Upper lobe of left lung (tissue), 6 donors: ENCODE results near the gene PODXL2. TPM values are rescaled to one million over a fixed set of nuclear protein-coding genes. Genes with fewer than 3 reads are reported as not detected.

ENCODE experiments used
- ATAC-seq, 2 donors: fragments of 200-7000 bp; cut with Tn5 transposase; one replicate each; pipeline ENCODE4 v1.9.1; 2022; ENCODE audit warnings: mild to moderate bottlenecking in 2 of 2, moderate library complexity in 2 of 2; ENCODE audit not compliant: low FRiP score in 2 of 2
- DNase-seq, 2 donors: peaks; one replicate each; pipeline ENCODE4 v3.0.0-alpha.2; 2019 to 2020
- H3K27ac ChIP-seq, 4 donors: fragments of 200-600 bp; sonication (generic); one replicate each; pipeline ENCODE4 v1.5.1; 2016 to 2019
- H3K27me3 ChIP-seq, 4 donors: fragments of 200-600 bp; sonication (generic); one replicate each; pipeline ENCODE4 v1.5.1; 2017 to 2019
- H3K36me3 ChIP-seq, 4 donors: fragments of 200-600 bp; sonication (generic); one replicate each; pipeline ENCODE4 v1.5.1; 2016 to 2019
- H3K4me1 ChIP-seq, 4 donors: fragments of 200-600 bp; sonication (generic); one replicate each; pipeline ENCODE4 v1.5.1; 2018 to 2019
- H3K4me3 ChIP-seq, 4 donors: fragments of 200-600 bp; sonication (generic); one replicate each; pipeline ENCODE4 v1.5.1; 2017 to 2019; ENCODE audit warnings: mild to moderate bottlenecking in 2 of 4, moderate library complexity in 1 of 4
- H3K9me3 ChIP-seq, 4 donors: fragments of 200-600 bp; sonication (generic); one replicate each; pipeline ENCODE4 v1.5.1; 2018 to 2019
- EP300 ChIP-seq, 4 donors: sonication (generic); formaldehyde crosslinking; IDR thresholded peaks; one replicate each; pipeline ENCODE4 v1.5.1; 2017; ENCODE audit warnings: antibody characterized with exemption in 4 of 4, control low read depth in 2 of 4
- POLR2A ChIP-seq, 4 donors: fragments of 450-650 bp; IDR thresholded peaks; one replicate each; pipeline ENCODE4 v1.5.1; 2016 to 2017; ENCODE audit warnings: antibody characterized with exemption in 4 of 4, mild to moderate bottlenecking in 2 of 4
- POLR2AphosphoS5 ChIP-seq, 2 donors: sonication (generic); formaldehyde crosslinking; IDR thresholded peaks; one replicate each; pipeline ENCODE4 v1.5.1; 2017; ENCODE audit warnings: antibody characterized with exemption in 2 of 2
- WGBS, 2 donors: methylation state at CpG; one replicate each; pipeline ENCODE4 v1.1.5; 2017 to 2018; 5-methylcytosine and 5-hydroxymethylcytosine counted together
- total RNA-seq, 6 donors: library from RNA; depleted of rRNA in 4 of 6; stranded (reverse); fragments of >200 nt in 4 of 6; gene quantifications; one replicate each; pipeline versions ENCODE4 v1.1.0 to v1.2.1, GENCODE V29; 2016 to 2021
- TF ChIP-seq, protein P1 (sequence below), 6 experiments: fragments of 450-650 bp in 4 of 6; fragments of 200-600 bp in 2 of 6; sonication (generic) in 2 of 6; IDR thresholded peaks; one replicate each; pipeline ENCODE4 v1.5.1; 2016 to 2019; ENCODE audit warnings: antibody characterized with exemption in 6 of 6
- donor health status: DM: no; HTN: no; CAD: no; lungs with moderate emphysema.
- donor health status: DM: no; HTN: yes; CAD: no; lungs with severe emphysema.

The PODXL2 gene
- total RNA-seq, 6 donors from 2014 or later: 1.0 to 5.1 (median 3.5) TPM

DNA sequence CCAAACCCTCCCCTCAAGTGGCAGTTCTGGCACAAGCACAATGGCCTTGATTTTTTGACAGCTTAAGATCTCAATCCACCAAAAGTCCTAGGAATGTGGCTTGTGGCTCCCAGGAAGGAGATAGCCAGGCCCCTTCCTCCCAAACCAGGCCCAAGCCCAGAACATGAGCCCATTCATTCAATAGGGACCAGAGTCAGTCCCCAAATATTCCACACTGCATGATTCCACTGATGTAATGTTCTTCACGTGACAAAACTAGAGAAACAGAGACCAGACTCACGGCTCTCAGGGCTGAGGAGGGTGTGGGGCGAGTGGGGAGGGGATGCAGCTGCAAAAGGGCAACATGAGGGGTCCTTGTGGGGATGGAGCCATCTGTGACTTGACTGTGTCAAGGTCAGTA is 69.3 kb downstream of the PODXL2 start:
- 67 to 86% methylated on average over 3 of the region's 3 CpGs for WGBS, 2 donors
- Histone ChIP-seq H3K9me3 (no peaks in the 10 kb centered on the region), H3K4me1 (peaks cover 28 to 67% (median 38%) of the 10 kb centered on the region in 4 donors), H3K27me3 (no peaks in the 10 kb centered on the region), H3K27ac (peak overlapping the region; percentile 55 to 85 (median 77)), H3K36me3 (peaks cover 0 to 12% (median 5%) of the 10 kb centered on the region in 4 donors), H3K4me3 (no peak overlapping the region)
- DNase-seq (no peak), ATAC-seq (no peak)
- TF ChIP-seq, protein P1, sequence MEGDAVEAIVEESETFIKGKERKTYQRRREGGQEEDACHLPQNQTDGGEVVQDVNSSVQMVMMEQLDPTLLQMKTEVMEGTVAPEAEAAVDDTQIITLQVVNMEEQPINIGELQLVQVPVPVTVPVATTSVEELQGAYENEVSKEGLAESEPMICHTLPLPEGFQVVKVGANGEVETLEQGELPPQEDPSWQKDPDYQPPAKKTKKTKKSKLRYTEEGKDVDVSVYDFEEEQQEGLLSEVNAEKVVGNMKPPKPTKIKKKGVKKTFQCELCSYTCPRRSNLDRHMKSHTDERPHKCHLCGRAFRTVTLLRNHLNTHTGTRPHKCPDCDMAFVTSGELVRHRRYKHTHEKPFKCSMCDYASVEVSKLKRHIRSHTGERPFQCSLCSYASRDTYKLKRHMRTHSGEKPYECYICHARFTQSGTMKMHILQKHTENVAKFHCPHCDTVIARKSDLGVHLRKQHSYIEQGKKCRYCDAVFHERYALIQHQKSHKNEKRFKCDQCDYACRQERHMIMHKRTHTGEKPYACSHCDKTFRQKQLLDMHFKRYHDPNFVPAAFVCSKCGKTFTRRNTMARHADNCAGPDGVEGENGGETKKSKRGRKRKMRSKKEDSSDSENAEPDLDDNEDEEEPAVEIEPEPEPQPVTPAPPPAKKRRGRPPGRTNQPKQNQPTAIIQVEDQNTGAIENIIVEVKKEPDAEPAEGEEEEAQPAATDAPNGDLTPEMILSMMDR (IDR thresholded peaks at IDR 0.05): no peak
- no peak for TF ChIP-seq POLR2AphosphoS5 (IDR thresholded peaks at IDR 0.05)
- no peak for TF ChIP-seq EP300 (IDR thresholded peaks at IDR 0.05)
- TF ChIP-seq POLR2A (IDR thresholded peaks at IDR 0.05): no peak

- Histone ChIP-seq H3K27me3 (no peaks in the 10 kb centered on the region), H3K4me1 (peaks cover 28 to 67% (median 38%) of the 10 kb centered on the region in 4 donors)
Observed at GRCh38 chr3:127698691-127699415, 69.9 kb downstream of the PODXL2 start.

GRCh38 chr3:127699416-127700300 is 70.7 kb downstream of the PODXL2 start:
- no peak for DNase-seq
- Histone ChIP-seq H3K27ac (peak overlapping the region in 3 of 4 donors; percentile 37 to 83 (median 71)), H3K9me3 (no peaks in the 10 kb centered on the region), H3K27me3 (no peaks in the 10 kb centered on the region), H3K4me1 (peaks cover 28 to 67% (median 38%) of the 10 kb centered on the region in 4 donors), H3K4me3 (no peak overlapping the region), H3K36me3 (peaks cover 0 to 3% (median 1%) of the 10 kb centered on the region in 4 donors)
- WGBS, 2 donors: 75 to 78% methylated on average over 9 of the region's 9 CpGs
- TF ChIP-seq POLR2A (IDR thresholded peaks at IDR 0.05): no peak
- TF ChIP-seq, protein P1 (IDR thresholded peaks at IDR 0.05): no peak
- TF ChIP-seq POLR2AphosphoS5 (IDR thresholded peaks at IDR 0.05): no peak
- TF ChIP-seq EP300 (IDR thresholded peaks at IDR 0.05): no peak
- ATAC-seq: no peak

More at GRCh38 chr3:127698691-127699415, 69.9 kb downstream of the PODXL2 start:
- peaks cover 0 to 7% (median 2%) of the 10 kb centered on the region in 4 donors for H3K36me3 ChIP-seq
- WGBS, 2 donors: 76 to 86% methylated on average over 6 of the region's 6 CpGs
- DNase-seq (no peak), ATAC-seq (no peak)
- H3K27ac ChIP-seq: peak overlapping the region in 3 of 4 donors; percentile 71 to 85 (median 83)
- H3K9me3 ChIP-seq: no peaks in the 10 kb centered on the region
- H3K4me3 ChIP-seq: no peak overlapping the region
- TF ChIP-seq EP300 (IDR thresholded peaks at IDR 0.05) (no peak), POLR2AphosphoS5 (IDR thresholded peaks at IDR 0.05) (no peak), POLR2A (IDR thresholded peaks at IDR 0.05) (no peak)
- TF ChIP-seq, protein P1 (IDR thresholded peaks at IDR 0.05): no peak

- no peak overlapping the region for H3K4me3 ChIP-seq
- H3K4me1 ChIP-seq: peaks cover 28 to 67% (median 38%) of the 10 kb centered on the region in 4 donors
- ATAC-seq: no peak
- no peaks in the 10 kb centered on the region for H3K36me3 ChIP-seq
- peak overlapping the region in 2 of 4 donors; percentile 37 to 83 for H3K27ac ChIP-seq
- no peaks in the 10 kb centered on the region for H3K9me3 ChIP-seq
- TF ChIP-seq, protein P1 (IDR thresholded peaks at IDR 0.05): no peak
- TF ChIP-seq POLR2A (IDR thresholded peaks at IDR 0.05) (no peak), POLR2AphosphoS5 (IDR thresholded peaks at IDR 0.05) (no peak), EP300 (IDR thresholded peaks at IDR 0.05) (no peak)
- no peaks in the 10 kb centered on the region for H3K27me3 ChIP-seq
- no peak for DNase-seq
- 50 to 66% methylated on average over 2 to 5 of the region's 5 CpGs for WGBS, 2 donors
Observed at GRCh38 chr3:127700406-127700805, 71.4 kb downstream of the PODXL2 start.
